Fibroblast of mammary gland (primary cell): ENCODE data around the gene CSNK1E.
A peak's percentile ranks its signal among the peaks of the same experiment; 100 is the strongest.

Experiments
- DNase-seq: peaks from one replicate; pipeline ENCODE4 v3.0.0-alpha.2; 2010; ENCODE audit warnings: low read depth
- H3K4me3 ChIP-seq: 2 replicates; pipeline ENCODE4 v1.5.1; 2011; ENCODE audit warnings: low read depth, mild to moderate bottlenecking, low read length, moderate library complexity; ENCODE audit not compliant: control insufficient read depth
- CTCF ChIP-seq: conservative IDR thresholded peaks from 2 replicates; pipeline ENCODE4 v1.5.1; 2011; ENCODE audit warnings: low read depth, low read length, inconsistent platforms; ENCODE audit not compliant: control insufficient read depth, insufficient read depth

The CSNK1E gene

GRCh38 chr22:38257650-38258250, 59.5 kb downstream of the CSNK1E start:
- no peak for TF ChIP-seq CTCF
- DNase-seq, result no peak
- H3K4me3 ChIP-seq, result peak overlapping the region; percentile 17

- no peak for TF ChIP-seq CTCF
- peak; percentile 87 for DNase-seq
- H3K4me3 ChIP-seq, result peak overlapping the region; percentile 17
Measured at GRCh38 chr22:38257181-38257580, 60.1 kb downstream of the CSNK1E start.

GRCh38 chr22:38255697-38256096, 61.5 kb downstream of the CSNK1E start:
- no peak for DNase-seq

GRCh38 chr22:38251341-38251692, 65.9 kb downstream of the CSNK1E start:
- TF ChIP-seq CTCF, result no peak

More at GRCh38 chr22:38255697-38256096, 61.5 kb downstream of the CSNK1E start:
- no peak overlapping the region for H3K4me3 ChIP-seq
- no peak for TF ChIP-seq CTCF

GRCh38 chr22:38250643-38251340, 66.4 kb downstream of the CSNK1E start:
- H3K4me3 ChIP-seq, result no peak overlapping the region
- no peak for DNase-seq
- no peak for TF ChIP-seq CTCF

More at GRCh38 chr22:38251341-38251692, 65.9 kb downstream of the CSNK1E start:
- H3K4me3 ChIP-seq, result no peak overlapping the region
- no peak for DNase-seq

GRCh38 chr22:38249803-38250642, 67.2 kb downstream of the CSNK1E start:
- H3K4me3 ChIP-seq, result no peak overlapping the region
- TF ChIP-seq CTCF, result no peak
- no peak for DNase-seq
